Aorta (tissue), 5 donors: ENCODE results near the gene MT1X. TPM values are rescaled to one million over a fixed set of nuclear protein-coding genes. Genes with fewer than 3 reads are reported as not detected.
"Not testable (repeated sequence)": the region's sequence is repeated elsewhere in the genome, so short reads cannot be mapped to it uniquely, and the experiment has no call there.

Experiments used
- ATAC-seq: fragments of 200-7000 bp; cut with Tn5 transposase; one replicate; pipeline ENCODE4 v1.9.1; 2022; ENCODE audit warnings: moderate library complexity; ENCODE audit not compliant: low FRiP score
- DNase-seq, 2 donors: peaks; one replicate each; pipeline ENCODE4 v3.0.0-alpha.2; 2020
- H3K27ac ChIP-seq, 2 donors: one replicate each; pipeline ENCODE4 v1.5.1; 2013; ENCODE audit warnings: low read length in 2 of 2, mild to moderate bottlenecking in 2 of 2, moderate library complexity in 2 of 2, control low read depth in 1 of 2, inconsistent platforms in 1 of 2, low read depth in 1 of 2
- H3K27me3 ChIP-seq, 2 donors: one replicate each; pipeline ENCODE4 v1.6.1; 2013; ENCODE audit warnings: control low read depth in 1 of 2, low read length in 1 of 2, mild to moderate bottlenecking in 1 of 2, moderate library complexity in 1 of 2; ENCODE audit not compliant: insufficient read depth in 2 of 2, control insufficient read depth in 1 of 2
- H3K36me3 ChIP-seq, 2 donors: one replicate each; pipeline ENCODE4 v1.6.1; 2013; ENCODE audit warnings: control low read depth in 1 of 2, low read length in 1 of 2, mild to moderate bottlenecking in 1 of 2; ENCODE audit not compliant: insufficient read depth in 2 of 2, control insufficient read depth in 1 of 2
- H3K4me1 ChIP-seq, 2 donors: one replicate each; pipeline ENCODE4 v1.6.1; 2013; ENCODE audit warnings: low read length in 2 of 2, control low read depth in 1 of 2, mild to moderate bottlenecking in 1 of 2, moderate library complexity in 1 of 2; ENCODE audit not compliant: insufficient read depth in 2 of 2, control insufficient read depth in 1 of 2
- H3K4me3 ChIP-seq, 2 donors: one replicate each; pipeline ENCODE4 v1.5.1; 2013; ENCODE audit warnings: low read length in 2 of 2, control low read depth in 1 of 2, mild to moderate bottlenecking in 1 of 2
- H3K9me3 ChIP-seq: one replicate; pipeline ENCODE4 v1.6.1; 2013; ENCODE audit warnings: mild to moderate bottlenecking, low read length; ENCODE audit not compliant: control insufficient read depth
- WGBS, 2 donors: extraction: QIAGEN DNeasy Blood & Tissue Kit; methylation state at CpG; one replicate each; pipeline ENCODE4 v1.1.7; 2013; 5-methylcytosine and 5-hydroxymethylcytosine counted together
- intact Hi-C, 2 donors: fragments of 100-400 bp; cut with DNase I; formaldehyde crosslinking; loops; one replicate each; pipeline versions ENCODE4 v1.14.2 to v1.15.0; 2022
- polyA plus RNA-seq, 2 donors: library from polyadenylated mRNA; stranded (reverse); fragments of 200-250 nt; gene quantifications; one replicate each; pipeline ENCODE4 v1.2.3, GENCODE V29; 2013
- total RNA-seq, 2 donors: library from RNA; stranded (reverse); fragmentation: NEBNext Ultra II Directional; extraction: Animal tissue kit (Norgen Biotek cat#: 25700); gene quantifications; one replicate each; pipeline ENCODE4 v1.2.1, GENCODE V29; 2021
- donor health status: healthy with polysubstance abuse.
- donor health status: Bipolar disorder and iron deficiency.
- donor health status: DM: no; HTN: no; CAD: no.
- donor health status: DM: no; HTN: no; CAD: no.
- donor health status: DM: yes; HTN: yes; CAD: no.

Gene MT1X
- total and polyA plus RNA-seq, 4 donors = 62.0 to 1,132 (median 418) TPM

DNA sequence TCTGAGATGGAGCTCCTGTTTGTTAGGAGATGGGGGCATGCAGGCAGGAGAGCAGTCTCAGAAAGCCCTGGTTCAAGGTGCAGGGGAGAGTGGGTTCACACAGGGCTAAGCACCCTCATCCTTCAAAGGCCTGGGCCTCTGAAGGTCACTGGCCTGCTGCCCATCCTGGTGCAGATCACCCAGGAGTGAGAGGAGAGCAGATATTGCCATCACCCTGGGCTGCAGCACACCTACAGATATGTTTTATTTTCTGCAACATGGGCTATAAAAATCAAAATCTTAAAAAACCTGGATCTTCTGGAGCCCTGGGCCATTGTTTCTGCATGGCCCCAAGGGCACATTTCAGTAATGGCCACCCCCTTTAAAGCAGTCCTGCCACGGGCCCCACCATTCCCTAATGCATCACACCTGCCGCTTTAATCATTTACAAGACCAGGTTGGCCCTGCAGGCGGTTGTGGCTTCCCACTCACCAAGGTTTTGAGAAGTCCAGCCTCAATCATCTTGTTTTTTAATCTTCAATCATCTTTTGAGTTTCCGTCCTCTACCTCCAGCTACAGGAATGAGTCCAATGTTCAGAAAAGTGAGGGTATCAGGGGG, 27.3 kb downstream of the MT1X start:
- no peaks in the 10 kb centered on the region for H3K36me3 ChIP-seq
- intact Hi-C loops = no loop called here
- DNase-seq (no peak), ATAC-seq (no peak)
- H3K9me3 ChIP-seq = no peaks in the 10 kb centered on the region
- no peaks in the 10 kb centered on the region for H3K4me1 ChIP-seq
- 89% methylated on average over 4 of the region's 4 CpGs for WGBS, 2 donors
- H3K27me3 ChIP-seq = no peaks in the 10 kb centered on the region
- no peak overlapping the region for H3K27ac ChIP-seq
- H3K4me3 ChIP-seq = no peak overlapping the region

DNA sequence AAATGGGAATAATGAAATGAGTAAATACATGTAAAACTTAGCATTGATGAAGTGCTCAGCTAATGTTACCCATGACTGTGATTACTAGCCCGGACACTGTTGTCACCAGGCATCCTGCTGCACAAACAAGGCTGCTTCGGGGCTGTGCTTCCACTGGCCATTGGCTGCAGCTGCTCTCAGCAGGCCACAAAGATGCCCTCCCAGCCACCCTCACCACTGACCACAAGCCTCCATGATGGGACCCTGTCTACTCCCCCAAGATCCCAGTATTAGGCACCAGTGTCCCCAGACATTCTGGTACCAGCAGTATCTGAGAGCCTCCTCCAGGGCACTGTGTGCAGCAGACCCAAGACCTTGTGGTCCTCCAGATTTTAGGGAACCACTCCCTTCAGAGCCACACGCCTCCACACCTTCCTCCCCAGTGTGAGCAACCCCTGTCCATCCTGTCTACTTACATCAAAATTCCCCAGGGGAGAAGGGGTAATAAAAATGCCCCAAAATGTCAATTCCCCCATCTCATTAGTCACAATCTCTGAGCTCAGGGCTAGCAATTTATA, 28.0 kb downstream of the MT1X start:
- Histone ChIP-seq H3K9me3 (no peaks in the 10 kb centered on the region), H3K27me3 (no peaks in the 10 kb centered on the region), H3K36me3 (no peaks in the 10 kb centered on the region), H3K27ac (no peak overlapping the region), H3K4me1 (no peaks in the 10 kb centered on the region), H3K4me3 (no peak overlapping the region)
- no peak for DNase-seq
- intact Hi-C loops = no loop called here
- ATAC-seq = no peak
- 64 to 76% methylated on average over 3 of the region's 3 CpGs for WGBS, 2 donors

DNA sequence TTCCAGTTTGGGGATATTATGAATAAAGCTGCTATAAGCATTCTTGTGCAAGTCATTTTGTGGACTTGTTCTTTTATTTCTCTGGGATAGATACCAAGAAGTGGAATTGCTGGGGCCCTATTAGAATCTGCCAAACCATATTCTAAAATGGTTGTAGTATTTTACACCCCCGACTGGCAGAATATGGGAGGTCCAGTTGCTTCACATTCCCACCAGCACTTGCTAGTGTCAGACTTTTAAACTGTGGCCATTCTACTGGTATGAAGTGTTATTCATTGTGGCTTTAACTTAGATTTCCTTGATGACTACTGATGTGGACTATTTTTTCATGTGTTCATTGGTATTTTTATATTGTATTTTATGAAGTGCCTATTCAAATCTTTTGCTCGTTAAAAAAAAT, 29.6 kb downstream of the MT1X start:
- ATAC-seq = no peak
- WGBS, 2 donors = 82 to 83% methylated on average over 2 of the region's 2 CpGs
- no peaks in the 10 kb centered on the region for H3K4me1 ChIP-seq

DNA sequence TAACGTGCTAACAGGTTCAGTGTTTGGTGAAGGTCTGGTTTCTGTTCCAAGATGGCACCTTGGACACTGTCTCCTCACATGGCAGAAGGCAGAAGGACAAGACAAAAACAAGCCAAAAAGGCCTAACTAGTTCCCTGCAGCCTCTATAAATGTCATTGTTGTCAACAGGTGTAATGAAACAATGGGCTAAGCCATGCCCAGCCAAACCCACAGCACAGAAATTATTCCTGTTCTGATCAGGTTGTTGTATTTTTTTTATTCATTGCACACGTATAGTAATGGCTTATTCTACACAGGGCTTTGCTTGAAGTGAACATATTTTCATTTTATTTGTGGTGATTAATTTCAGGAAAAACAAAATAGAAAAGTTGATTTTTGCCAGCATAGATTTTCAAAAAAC, 31.5 kb downstream of the MT1X start:
- ATAC-seq = no peak
- DNase-seq = no peak
- Histone ChIP-seq H3K36me3 (no peaks in the 10 kb centered on the region), H3K9me3 (no peaks in the 10 kb centered on the region), H3K4me1 (no peaks in the 10 kb centered on the region), H3K27ac (no peak overlapping the region), H3K27me3 (no peaks in the 10 kb centered on the region), H3K4me3 (no peak overlapping the region)
- intact Hi-C loops = no loop called here
- 86 to 89% methylated on average over 2 of the region's 2 CpGs for WGBS, 2 donors

More for the DNA sequence above, 29.6 kb downstream of the MT1X start:
- Histone ChIP-seq H3K27ac (no peak overlapping the region), H3K36me3 (no peaks in the 10 kb centered on the region), H3K9me3 (no peaks in the 10 kb centered on the region), H3K4me3 (no peak overlapping the region), H3K27me3 (no peaks in the 10 kb centered on the region)
- DNase-seq = no peak
- intact Hi-C loops = no loop called here

DNA sequence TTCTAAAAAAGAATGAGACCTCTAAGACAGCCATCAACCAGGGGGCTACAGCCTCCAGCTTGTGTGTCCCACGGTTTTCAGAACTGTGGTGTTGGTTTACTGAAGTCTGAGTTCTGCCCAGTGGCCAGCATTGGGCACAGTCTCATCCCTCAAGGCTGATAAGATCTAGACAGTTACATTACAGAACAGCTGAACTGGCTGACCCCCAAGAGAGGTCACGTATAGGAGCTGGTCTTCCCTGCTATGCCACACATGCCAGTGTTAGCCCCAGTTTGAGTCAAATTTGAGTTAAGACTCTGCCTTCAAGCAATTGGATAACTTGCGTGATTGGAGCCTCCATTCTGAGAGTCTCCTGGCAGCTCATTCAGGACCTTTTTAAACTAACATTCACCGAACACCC, 32.9 kb downstream of the MT1X start:
- intact Hi-C loops = no loop called here
- ATAC-seq (no peak), DNase-seq (no peak)
- Histone ChIP-seq H3K9me3 (no peaks in the 10 kb centered on the region), H3K36me3 (no peaks in the 10 kb centered on the region), H3K27me3 (no peaks in the 10 kb centered on the region), H3K4me1 (no peaks in the 10 kb centered on the region), H3K4me3 (no peak overlapping the region), H3K27ac (no peak overlapping the region)
- WGBS, 2 donors = 71 to 76% methylated on average over 4 of the region's 4 CpGs

DNA sequence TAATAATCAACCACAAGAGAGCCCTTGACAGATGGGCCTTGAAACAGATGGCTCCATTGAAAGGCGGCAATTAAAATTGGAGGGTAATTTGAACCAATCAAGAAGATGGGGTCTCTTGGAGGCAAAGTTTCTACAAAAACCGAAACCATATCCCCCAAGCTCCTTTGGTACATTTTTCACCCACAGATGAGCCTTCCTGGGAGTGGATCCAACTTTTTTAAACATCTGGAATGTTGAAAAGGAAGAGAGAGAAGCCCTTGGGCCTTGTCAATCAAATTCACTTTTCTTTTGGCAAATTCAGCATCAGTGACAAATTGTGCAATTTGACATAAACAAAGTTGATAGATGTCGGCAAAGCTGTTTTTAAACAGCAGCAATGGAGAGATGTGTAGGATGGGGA, 34.5 kb downstream of the MT1X start:
- no peaks in the 10 kb centered on the region for H3K4me1 ChIP-seq
- H3K36me3 ChIP-seq = no peaks in the 10 kb centered on the region
- 87 to 88% methylated on average over 3 of the region's 3 CpGs for WGBS, 2 donors
- H3K4me3 ChIP-seq = no peak overlapping the region
- intact Hi-C loops = no loop called here
- no peaks in the 10 kb centered on the region for H3K9me3 ChIP-seq
- no peak overlapping the region for H3K27ac ChIP-seq
- ATAC-seq = no peak
- no peaks in the 10 kb centered on the region for H3K27me3 ChIP-seq
- no peak for DNase-seq

DNA sequence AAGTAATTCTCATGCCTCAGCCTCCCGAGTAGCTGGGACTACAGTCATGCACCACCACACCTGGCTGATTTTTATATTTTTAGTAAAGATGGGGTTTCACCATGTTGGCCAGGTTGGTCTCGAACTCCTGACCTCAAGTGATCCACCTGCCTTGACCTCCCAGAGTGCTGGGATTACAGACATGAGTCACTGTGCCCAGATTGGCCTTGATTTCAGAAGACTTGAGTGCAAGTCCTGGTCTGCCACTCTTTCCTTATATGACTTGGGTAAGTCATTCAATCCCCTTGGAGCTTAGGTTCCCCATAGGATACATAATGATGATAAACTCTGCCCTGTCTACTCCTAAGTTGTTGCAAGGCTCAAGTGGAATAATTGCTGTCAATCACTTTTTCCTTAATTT, 35.3 kb downstream of the MT1X start:
- H3K36me3 ChIP-seq, intact Hi-C loops, H3K9me3 ChIP-seq, H3K4me3 ChIP-seq, H3K27me3 ChIP-seq, H3K4me1 ChIP-seq, DNase-seq, H3K27ac ChIP-seq, ATAC-seq: not testable (repeated sequence)
- 89 to 90% methylated on average over 2 of the region's 2 CpGs for WGBS, 2 donors

DNA sequence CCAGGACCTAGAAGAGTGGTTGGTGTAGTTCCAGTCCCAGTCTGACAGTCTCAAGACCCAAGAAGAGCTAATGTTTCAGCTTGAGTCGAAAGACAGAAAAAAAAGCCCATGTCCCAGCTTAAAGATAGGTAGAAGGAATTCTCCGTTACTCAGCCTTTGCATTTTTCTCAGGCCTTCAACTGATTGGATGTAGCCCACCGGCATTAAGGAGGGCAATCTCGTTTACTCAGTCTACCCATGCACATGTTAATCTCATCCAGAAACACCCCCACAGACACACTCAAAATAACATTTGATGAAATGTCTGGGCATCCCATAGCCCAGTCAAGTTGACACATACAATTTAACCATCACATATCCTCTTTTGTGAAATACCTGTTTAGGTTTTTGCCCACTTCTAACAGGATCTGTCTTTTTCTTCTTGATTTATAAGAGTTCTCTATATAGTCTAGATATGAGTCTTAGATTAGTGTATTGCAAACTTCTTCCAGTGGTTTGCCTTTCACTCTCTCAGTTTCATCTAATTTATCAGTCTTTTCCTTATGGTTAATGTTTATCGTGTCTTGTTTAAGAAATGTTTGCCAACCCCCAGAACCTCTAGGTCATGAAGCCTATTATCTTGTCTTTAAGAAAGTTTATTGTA, 40.1 kb downstream of the MT1X start:
- no peaks in the 10 kb centered on the region for H3K27me3 ChIP-seq
- DNase-seq = no peak
- intact Hi-C loops = no loop called here
- H3K4me1 ChIP-seq = no peaks in the 10 kb centered on the region
- H3K9me3 ChIP-seq = no peaks in the 10 kb centered on the region
- H3K4me3 ChIP-seq = no peak overlapping the region
- H3K36me3 ChIP-seq = no peaks in the 10 kb centered on the region
- WGBS, 2 donors = 67 to 86% methylated on average over 5 of the region's 5 CpGs
- no peak overlapping the region for H3K27ac ChIP-seq
- ATAC-seq = no peak

DNA sequence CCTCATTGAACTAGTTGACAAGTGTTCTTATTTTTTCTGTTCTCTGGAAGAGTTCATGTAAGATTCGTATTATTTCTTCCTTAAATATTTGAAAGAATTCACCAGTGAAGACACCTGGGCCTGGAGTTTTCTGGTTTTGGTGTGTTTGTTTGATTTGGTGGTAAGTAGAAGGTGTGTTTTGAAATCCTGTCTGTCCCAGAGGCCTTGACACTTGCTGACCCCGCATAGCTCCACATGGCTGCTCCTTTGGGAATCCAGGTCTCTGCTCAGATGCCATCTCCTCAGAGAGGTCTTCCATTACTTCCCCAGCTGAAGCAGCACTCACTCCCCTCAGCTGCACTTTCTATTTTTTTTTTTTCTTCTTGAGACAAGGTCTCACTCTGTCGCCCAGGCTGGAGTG, 41.9 kb downstream of the MT1X start:
- Histone ChIP-seq H3K9me3 (no peaks in the 10 kb centered on the region), H3K27me3 (no peaks in the 10 kb centered on the region), H3K4me1 (no peaks in the 10 kb centered on the region), H3K4me3 (no peak overlapping the region), H3K36me3 (no peaks in the 10 kb centered on the region), H3K27ac (no peak overlapping the region)
- ATAC-seq = no peak
- no peak for DNase-seq
- intact Hi-C loops = no loop called here
- WGBS, 2 donors = 75 to 88% methylated on average over 3 of the region's 3 CpGs
